ENCODE data around the gene ATRAID. TPM values are rescaled to one million over a fixed set of nuclear protein-coding genes. Genes with fewer than 3 reads are reported as not detected.

The ATRAID gene
- total and polyA plus RNA-seq, 2 donors, result 134 to 174 TPM

- Histone ChIP-seq H3K4me3 (ENCODE audit: low read depth, low read length) (no peak overlapping the region), H3K27ac (ENCODE audit: low read depth) (no peak overlapping the region), H3K4me1 (ENCODE audit: insufficient read depth) (no peaks in the 10 kb centered on the region), H3K36me3 (ENCODE audit: insufficient read depth) (peaks cover 2% of the 10 kb centered on the region)
- 85% methylated on average over 2 of the region's 2 CpGs for WGBS
- DNase-seq (ENCODE audit: extremely low spot score), result no peak
Measured at GRCh38 chr2:27219091-27219490, 7.2 kb downstream of the ATRAID start.

GRCh38 chr2:27220091-27220490 lies 8.2 kb downstream of the ATRAID start:
- 96% methylated on average over 7 of the region's 7 CpGs for WGBS
- peaks cover 2% of the 10 kb centered on the region for H3K36me3 ChIP-seq (ENCODE audit: insufficient read depth)

GRCh38 chr2:27221166-27221565 lies 9.3 kb downstream of the ATRAID start:
- DNase-seq (ENCODE audit: extremely low spot score), result no peak
- Histone ChIP-seq H3K4me1 (ENCODE audit: insufficient read depth) (no peaks in the 10 kb centered on the region), H3K27ac (ENCODE audit: low read depth) (no peak overlapping the region), H3K36me3 (ENCODE audit: insufficient read depth) (peaks cover 2% of the 10 kb centered on the region), H3K4me3 (ENCODE audit: low read depth, low read length) (no peak overlapping the region)
- 91% methylated on average over 3 of the region's 3 CpGs for WGBS

More at GRCh38 chr2:27220091-27220490, 8.2 kb downstream of the ATRAID start:
- no peaks in the 10 kb centered on the region for H3K4me1 ChIP-seq (ENCODE audit: insufficient read depth)
- no peak for DNase-seq (ENCODE audit: extremely low spot score)
- H3K27ac ChIP-seq (ENCODE audit: low read depth), result no peak overlapping the region
- H3K4me3 ChIP-seq (ENCODE audit: low read depth, low read length), result no peak overlapping the region

GRCh38 chr2:27222407-27222806 lies 10.6 kb downstream of the ATRAID start:
- WGBS, result 98% methylated on average over 5 of the region's 5 CpGs
- no peak for DNase-seq (ENCODE audit: extremely low spot score)
- Histone ChIP-seq H3K4me1 (ENCODE audit: insufficient read depth) (no peaks in the 10 kb centered on the region), H3K27ac (ENCODE audit: low read depth) (no peak overlapping the region), H3K4me3 (ENCODE audit: low read depth, low read length) (no peak overlapping the region), H3K36me3 (ENCODE audit: insufficient read depth) (peaks cover 2% of the 10 kb centered on the region)

GRCh38 chr2:27223416-27223815 lies 11.6 kb downstream of the ATRAID start:
- H3K4me3 ChIP-seq (ENCODE audit: low read depth, low read length), result no peak overlapping the region
- H3K27ac ChIP-seq (ENCODE audit: low read depth), result no peak overlapping the region
- DNase-seq (ENCODE audit: extremely low spot score), result no peak
- peaks cover 2% of the 10 kb centered on the region for H3K36me3 ChIP-seq (ENCODE audit: insufficient read depth)
- no peaks in the 10 kb centered on the region for H3K4me1 ChIP-seq (ENCODE audit: insufficient read depth)
- WGBS, result 95% methylated on average over 6 of the region's 6 CpGs

- DNase-seq (ENCODE audit: extremely low spot score), result no peak
- no peak overlapping the region for H3K4me3 ChIP-seq (ENCODE audit: low read depth, low read length)
- H3K4me1 ChIP-seq (ENCODE audit: insufficient read depth), result no peaks in the 10 kb centered on the region
- 95% methylated on average over 9 of the region's 9 CpGs for WGBS
- H3K27ac ChIP-seq (ENCODE audit: low read depth), result no peak overlapping the region
- peaks cover 2% of the 10 kb centered on the region for H3K36me3 ChIP-seq (ENCODE audit: insufficient read depth)
Measured at GRCh38 chr2:27225526-27225925, 13.7 kb downstream of the ATRAID start.

GRCh38 chr2:27227501-27227900 lies 15.7 kb downstream of the ATRAID start:
- Histone ChIP-seq H3K4me1 (ENCODE audit: insufficient read depth) (no peaks in the 10 kb centered on the region), H3K27ac (ENCODE audit: low read depth) (no peak overlapping the region), H3K36me3 (ENCODE audit: insufficient read depth) (peaks cover 2% of the 10 kb centered on the region), H3K4me3 (ENCODE audit: low read depth, low read length) (no peak overlapping the region)
- WGBS, result 93% methylated on average over 2 of the region's 2 CpGs
- DNase-seq (ENCODE audit: extremely low spot score), result no peak

GRCh38 chr2:27231921-27232320 lies 20.1 kb downstream of the ATRAID start:
- no peak for DNase-seq (ENCODE audit: extremely low spot score)
- H3K4me3 ChIP-seq (ENCODE audit: low read depth, low read length), result no peak overlapping the region
- H3K36me3 ChIP-seq (ENCODE audit: insufficient read depth), result peaks cover 7% of the 10 kb centered on the region
- H3K4me1 ChIP-seq (ENCODE audit: insufficient read depth), result no peaks in the 10 kb centered on the region
- WGBS, result 95% methylated on average over 13 of the region's 13 CpGs
- no peak overlapping the region for H3K27ac ChIP-seq (ENCODE audit: low read depth)

GRCh38 chr2:27233341-27233740 lies 21.5 kb downstream of the ATRAID start:
- no peak overlapping the region for H3K27ac ChIP-seq (ENCODE audit: low read depth)
- no peak overlapping the region for H3K4me3 ChIP-seq (ENCODE audit: low read depth, low read length)
- peaks cover 11% of the 10 kb centered on the region for H3K36me3 ChIP-seq (ENCODE audit: insufficient read depth)
- no peaks in the 10 kb centered on the region for H3K4me1 ChIP-seq (ENCODE audit: insufficient read depth)
- DNase-seq (ENCODE audit: extremely low spot score), result no peak
- WGBS, result 93% methylated on average over 14 of the region's 14 CpGs

GRCh38 chr2:27236136-27236535 lies 24.3 kb downstream of the ATRAID start:
- Histone ChIP-seq H3K4me3 (ENCODE audit: low read depth, low read length) (no peak overlapping the region), H3K4me1 (ENCODE audit: insufficient read depth) (no peaks in the 10 kb centered on the region), H3K36me3 (ENCODE audit: insufficient read depth) (peaks cover 14% of the 10 kb centered on the region), H3K27ac (ENCODE audit: low read depth) (no peak overlapping the region)
- 95% methylated on average over 12 of the region's 12 CpGs for WGBS
- no peak for DNase-seq (ENCODE audit: extremely low spot score)

- 92% methylated on average over 3 of the region's 3 CpGs for WGBS
- H3K36me3 ChIP-seq (ENCODE audit: insufficient read depth), result peaks cover 14% of the 10 kb centered on the region
- H3K27ac ChIP-seq (ENCODE audit: low read depth), result no peak overlapping the region
- H3K4me3 ChIP-seq (ENCODE audit: low read depth, low read length), result no peak overlapping the region
- no peak for DNase-seq (ENCODE audit: extremely low spot score)
- no peaks in the 10 kb centered on the region for H3K4me1 ChIP-seq (ENCODE audit: insufficient read depth)
Measured at GRCh38 chr2:27236626-27237025, 24.8 kb downstream of the ATRAID start.

- Histone ChIP-seq H3K4me1 (ENCODE audit: insufficient read depth) (no peaks in the 10 kb centered on the region), H3K27ac (ENCODE audit: low read depth) (no peak overlapping the region), H3K36me3 (ENCODE audit: insufficient read depth) (peaks cover 12% of the 10 kb centered on the region), H3K4me3 (ENCODE audit: low read depth, low read length) (no peak overlapping the region)
- DNase-seq (ENCODE audit: extremely low spot score), result no peak
- WGBS, result 97% methylated on average over 15 of the region's 15 CpGs
Measured at GRCh38 chr2:27237341-27237945, 25.6 kb downstream of the ATRAID start.

GRCh38 chr2:27238976-27239375 lies 27.1 kb downstream of the ATRAID start:
- Histone ChIP-seq H3K27ac (ENCODE audit: low read depth) (no peak overlapping the region), H3K36me3 (ENCODE audit: insufficient read depth) (peaks cover 12% of the 10 kb centered on the region), H3K4me3 (ENCODE audit: low read depth, low read length) (no peak overlapping the region), H3K4me1 (ENCODE audit: insufficient read depth) (no peaks in the 10 kb centered on the region)
- DNase-seq (ENCODE audit: extremely low spot score), result no peak
- 97% methylated on average over 8 of the region's 8 CpGs for WGBS

- no peaks in the 10 kb centered on the region for H3K4me1 ChIP-seq (ENCODE audit: insufficient read depth)
- WGBS, result 86% methylated on average over 9 of the region's 9 CpGs
- H3K4me3 ChIP-seq (ENCODE audit: low read depth, low read length), result no peak overlapping the region
- H3K36me3 ChIP-seq (ENCODE audit: insufficient read depth), result peaks cover 11% of the 10 kb centered on the region
- H3K27ac ChIP-seq (ENCODE audit: low read depth), result no peak overlapping the region
- DNase-seq (ENCODE audit: extremely low spot score), result no peak
Measured at GRCh38 chr2:27240406-27240805, 28.6 kb downstream of the ATRAID start.
